ENCODE measurements around the gene FUT8. TPM values are rescaled to one million over a fixed set of nuclear protein-coding genes. Genes with fewer than 3 reads are reported as not detected.

The FUT8 gene
- polyA plus RNA-seq, 1 of the 3 experiments (the other 2 are of a cell fraction): 31.7 TPM

- WGBS (ENCODE audit: low lambda C conversion rate): 49% methylated on average over 3 of the region's 3 CpGs
- H3F3A ChIP-seq (replicated peaks; ENCODE audit: insufficient read depth): peaks cover 3% of the 10 kb centered on the region
- no peaks in the 10 kb centered on the region for H4K20me1 ChIP-seq (ENCODE audit: insufficient read depth)
- H3K4me2 ChIP-seq: no peak overlapping the region
- no peak for DNase-seq
- POLR2A ChIA-PET: no interaction called here
- H3K9me3 ChIP-seq: no peaks in the 10 kb centered on the region
- no peaks in the 10 kb centered on the region for H3K27me3 ChIP-seq (ENCODE audit: insufficient read depth)
- peaks cover 0 to 8% of the 10 kb centered on the region in 2 experiments; a peak in 2 of 4 replicates for H3K4me1 ChIP-seq (ENCODE audit: control insufficient read depth in 1 of 2, insufficient read depth in 2 of 2, low read depth in 1 of 2, low read length in 1 of 2)
- no peak overlapping the region for H3K9ac ChIP-seq
- CTCF ChIA-PET: interaction anchor here (0.8 to 1.9 kb wide), 2 partner anchors 73 to 336 kb away, joined by 3 to 9 read pairs; no protein-coding TSS in a partner anchor
- no peaks in the 10 kb centered on the region for H3K9me2 ChIP-seq
- H3K79me2 ChIP-seq (ENCODE audit: insufficient read depth): no peaks in the 10 kb centered on the region
- H3K4me3 ChIP-seq (ENCODE audit: low read depth in 2 of 2, low read length in 1 of 2): no peak overlapping the region
- no peak overlapping the region for H3K27ac ChIP-seq (ENCODE audit: low read depth in 2 of 2, low read length in 1 of 2)
- no peaks in the 10 kb centered on the region for H3K36me3 ChIP-seq (replicated peaks in 1 of 2; ENCODE audit: control insufficient read depth in 1 of 2, insufficient read depth in 2 of 2, low read length in 1 of 2)
- TF ChIP-seq GABPA (IDR thresholded peaks at IDR 0.05; ENCODE audit: low read depth) (no peak), ZBTB33 (IDR thresholded peaks at IDR 0.05; ENCODE audit: borderline replicate concordance, low read depth) (no peak), EZH2phosphoT487 (IDR thresholded peaks at IDR 0.05; ENCODE audit: borderline replicate concordance, low read depth) (no peak), NRF1 (IDR thresholded peaks at IDR 0.05; ENCODE audit: low read depth, low read length) (no peak), TCF12 (IDR thresholded peaks at IDR 0.05) (no peak), POLR2AphosphoS5 (IDR thresholded peaks at IDR 0.05; ENCODE audit: low read depth, low read length) (no peak), TEAD4 (IDR thresholded peaks at IDR 0.05; ENCODE audit: borderline replicate concordance, insufficient read depth) (no peak), MAX (IDR thresholded peaks at IDR 0.05; ENCODE audit: low read depth) (no peak), CTCF (IDR thresholded peaks at IDR 0.05) (no peak), YY1 (IDR thresholded peaks at IDR 0.05; ENCODE audit: low read depth) (no peak), FOXM1 (IDR thresholded peaks at IDR 0.05; ENCODE audit: low read depth) (no peak), RFX5 (IDR thresholded peaks at IDR 0.05; ENCODE audit: low read length) (no peak), SMC3 (IDR thresholded peaks at IDR 0.05; ENCODE audit: low read depth, low read length) (no peak), REST (IDR thresholded peaks at IDR 0.05; ENCODE audit: low read depth, low read length) (no peak)
- no peak overlapping the region for H2AFZ ChIP-seq (ENCODE audit: low read depth)
Observed at GRCh38 chr14:65751510-65751909, 339.0 kb downstream of the FUT8 start.
